HuH-7.5 (cell line): ENCODE results near the gene NDUFS6.

Source experiments
- DNase-seq: peaks from one replicate; pipeline ENCODE4 v3.0.0; 2011; ENCODE audit warnings: low spot score

NDUFS6 gene

DNA sequence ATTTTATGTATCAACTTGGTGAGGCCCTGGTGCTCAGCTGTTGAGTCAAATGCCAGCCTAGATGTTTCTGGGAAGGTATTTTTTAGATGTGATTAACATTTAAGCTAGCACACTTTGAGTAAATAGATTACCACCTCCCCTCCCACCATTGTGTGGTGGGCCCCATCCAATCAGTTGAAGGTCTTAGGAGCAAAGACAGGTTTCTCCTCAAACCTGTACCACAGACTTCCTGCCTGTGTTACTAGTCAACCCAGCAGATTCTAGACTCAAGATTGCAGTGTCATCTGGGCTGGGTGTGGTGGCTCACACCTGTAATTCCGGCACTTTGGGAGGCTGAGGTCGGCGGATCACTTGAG is 35.3 kb upstream of the NDUFS6 start:
- no peak for DNase-seq

DNA sequence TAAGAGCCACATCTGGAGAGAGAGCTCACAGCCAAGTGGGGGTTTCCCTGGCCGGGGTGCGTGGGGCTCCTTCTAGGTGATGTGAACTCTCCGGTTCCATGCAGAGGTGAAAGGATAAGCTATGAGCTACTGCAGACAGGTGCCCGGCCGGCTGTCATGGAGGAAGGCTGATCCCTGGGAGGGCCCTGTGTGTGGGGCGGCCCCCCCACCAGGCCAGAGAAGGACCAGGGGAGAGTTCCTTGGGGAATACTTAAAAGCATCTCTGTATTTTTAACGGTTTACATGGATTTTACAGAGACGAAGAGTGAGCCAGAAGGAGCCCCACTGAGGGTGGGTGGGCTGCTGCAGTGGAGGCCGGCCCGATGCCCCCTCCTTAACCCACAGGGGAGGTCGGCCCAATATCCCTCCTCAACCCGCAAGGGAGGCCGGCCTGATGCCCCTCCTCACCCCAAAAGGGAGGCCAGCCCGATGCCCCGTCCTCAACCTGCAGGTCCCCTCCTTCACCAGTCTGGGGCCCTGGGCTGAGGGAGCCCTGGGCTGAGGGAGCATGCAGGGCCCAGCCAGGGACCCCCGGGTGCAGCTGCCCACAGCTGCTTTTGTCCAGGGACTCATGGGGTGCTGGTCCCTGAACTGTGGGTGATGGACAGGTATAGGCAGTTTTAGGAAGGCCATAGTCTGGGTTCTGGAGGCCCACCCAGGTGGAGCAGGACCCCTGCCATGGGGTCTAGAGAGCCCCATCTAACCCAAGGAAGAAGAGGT is 33.5 kb upstream of the NDUFS6 start:
- DNase-seq: no peak

DNA sequence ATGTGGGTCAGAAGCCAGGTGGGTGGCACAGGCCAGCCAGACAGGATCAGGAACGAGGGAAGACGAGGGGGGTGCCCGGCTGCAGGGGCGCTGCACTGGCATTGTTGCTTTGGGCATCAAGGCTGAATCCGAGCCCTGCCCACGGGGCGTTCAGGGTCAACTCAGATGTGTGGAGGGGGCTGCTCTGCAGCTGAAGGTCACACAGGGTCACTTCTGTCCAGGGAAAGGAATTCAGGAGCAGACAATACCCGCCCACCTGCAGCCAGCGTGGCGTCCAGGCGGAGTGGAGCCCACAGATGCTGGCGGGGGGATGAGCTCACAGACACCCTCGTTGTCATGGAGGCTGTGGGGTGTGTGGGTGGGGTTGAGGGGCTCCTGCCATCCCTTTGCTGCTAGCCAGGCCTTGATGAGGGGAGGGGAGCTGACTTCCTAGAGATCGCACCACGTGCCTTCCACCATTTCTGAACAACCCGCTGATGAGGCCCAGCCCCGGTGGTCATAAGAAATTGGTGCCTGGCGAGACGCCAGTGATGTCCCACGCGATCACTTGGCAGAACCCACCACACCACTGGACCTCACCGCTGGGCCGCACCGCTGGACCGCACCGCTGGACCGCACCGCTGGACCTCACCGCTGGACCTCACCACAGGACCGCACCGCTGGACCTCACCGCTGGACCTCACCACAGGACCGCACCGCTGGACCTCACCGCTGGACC is 32.8 kb upstream of the NDUFS6 start:
- DNase-seq: no peak

DNA sequence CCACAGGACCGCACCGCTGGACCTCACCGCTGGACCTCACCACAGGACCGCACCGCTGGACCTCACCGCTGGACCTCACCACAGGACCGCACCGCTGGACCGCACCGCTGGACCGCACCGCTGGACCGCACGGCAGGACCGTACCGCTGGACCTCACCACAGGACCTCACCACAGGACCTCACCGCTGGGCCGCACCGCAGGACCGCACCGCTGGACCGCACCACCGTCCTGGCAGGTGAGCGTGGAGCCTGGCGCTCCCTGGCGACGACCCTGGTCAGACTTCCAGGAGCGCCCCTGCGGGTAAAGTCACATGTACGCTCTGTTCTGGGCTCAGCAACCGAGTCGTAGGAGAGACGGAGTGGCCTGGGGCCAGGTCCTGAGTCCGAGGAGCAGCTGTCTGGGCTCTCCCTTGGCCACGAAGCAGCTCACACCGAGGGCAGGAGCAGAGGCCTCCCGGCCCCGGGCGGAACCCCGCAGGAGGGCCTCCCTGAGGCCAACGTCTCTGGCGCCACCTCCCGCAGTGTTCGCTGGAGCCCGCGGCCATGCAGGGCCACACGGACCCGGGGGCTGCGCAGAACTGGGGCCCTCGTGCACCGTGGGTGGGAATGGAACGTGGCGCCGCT is 32.1 kb upstream of the NDUFS6 start:
- no peak for DNase-seq

DNA sequence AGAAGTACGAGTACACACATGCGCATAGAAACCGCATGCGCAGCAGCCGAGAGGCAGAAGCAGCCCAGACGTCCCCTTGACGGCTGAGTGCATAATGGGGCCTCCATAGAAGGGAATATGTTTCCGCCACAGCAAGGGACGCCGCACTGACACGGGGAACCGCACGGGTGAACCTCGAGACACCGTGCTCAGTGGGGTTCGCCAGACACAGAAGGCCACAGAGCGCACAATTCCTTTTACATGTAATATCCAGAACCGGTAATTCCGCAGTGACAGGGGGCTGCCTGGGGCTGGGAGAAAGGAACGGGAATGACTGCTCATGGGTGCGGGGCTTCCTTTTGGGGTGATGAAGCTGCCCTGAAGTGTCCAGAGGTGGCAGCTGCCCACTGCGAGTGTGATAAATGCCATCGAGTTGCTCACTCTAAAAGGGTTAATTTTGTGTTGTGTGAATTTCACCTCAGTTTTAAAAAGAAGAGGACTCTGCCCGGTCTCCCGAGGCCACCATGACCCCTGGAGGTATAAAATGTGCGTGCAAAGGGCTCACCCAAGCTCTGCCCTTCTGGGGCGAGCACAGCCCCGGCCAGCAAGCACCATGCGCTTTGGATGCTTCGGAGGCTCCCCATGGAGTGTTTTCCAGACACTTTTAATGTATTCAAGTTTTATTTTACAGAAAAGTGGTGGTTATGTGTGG is 31.3 kb upstream of the NDUFS6 start:
- DNase-seq: no peak

DNA sequence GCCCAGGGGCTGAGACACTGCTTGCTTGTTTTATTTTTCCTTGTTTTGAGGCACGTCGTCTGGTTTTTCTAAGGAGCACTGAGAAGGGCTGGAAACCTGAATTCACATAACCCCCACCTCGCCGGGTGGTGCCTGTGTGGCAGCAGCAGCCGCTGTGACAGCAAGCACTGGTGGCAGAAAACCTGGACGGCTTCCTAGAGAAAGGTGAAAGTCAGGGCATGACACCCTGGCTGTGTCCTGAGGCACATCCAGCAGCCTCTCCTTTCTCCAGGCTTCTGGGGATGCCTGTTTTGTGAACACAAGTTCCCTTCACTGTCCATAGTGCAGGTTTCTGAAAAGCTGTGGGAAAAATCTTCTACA is 30.8 kb upstream of the NDUFS6 start:
- DNase-seq: no peak

DNA sequence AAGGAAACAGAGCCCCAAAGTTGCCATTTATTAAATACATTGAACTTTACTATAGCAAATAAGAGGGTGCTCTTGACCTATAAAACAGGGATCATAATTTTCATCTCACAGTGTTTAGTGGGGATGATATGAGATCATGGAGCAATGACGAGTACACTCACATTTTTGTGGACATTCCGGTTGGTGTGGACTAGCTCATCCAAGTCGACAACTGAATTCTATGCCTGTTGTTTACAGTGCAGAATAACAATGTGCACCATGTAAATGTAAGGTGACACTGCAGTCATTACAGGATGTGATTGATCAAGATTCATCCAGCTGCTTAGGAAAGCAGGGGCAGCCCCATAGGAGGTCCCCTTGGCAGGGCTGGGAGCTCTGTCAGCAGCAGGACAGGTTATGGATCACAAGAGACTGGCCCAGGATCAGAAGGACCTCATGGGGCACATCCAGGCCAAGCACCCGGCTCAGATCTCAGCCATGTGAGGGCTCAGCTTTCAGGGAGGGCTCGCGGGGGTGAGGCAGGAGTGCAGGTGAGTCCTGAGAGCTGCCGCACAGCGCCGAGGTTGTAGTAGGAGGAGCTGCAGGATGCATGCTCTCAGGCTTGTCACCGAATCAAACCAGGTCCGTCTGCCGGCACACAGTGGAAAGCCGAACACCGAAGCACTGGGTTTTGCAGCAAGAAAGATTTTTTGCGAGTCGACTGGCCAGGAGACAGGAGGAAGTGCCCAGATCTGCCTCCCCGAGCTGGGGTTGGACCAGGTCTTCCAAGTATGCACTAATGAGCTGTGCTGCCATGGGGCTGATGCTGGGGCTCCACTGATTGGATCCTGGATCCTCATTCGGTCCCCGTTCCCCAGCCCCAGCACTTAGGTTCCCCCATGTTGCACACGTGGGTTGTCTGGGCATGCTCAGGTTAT is 29.8 kb upstream of the NDUFS6 start:
- DNase-seq: no peak

DNA sequence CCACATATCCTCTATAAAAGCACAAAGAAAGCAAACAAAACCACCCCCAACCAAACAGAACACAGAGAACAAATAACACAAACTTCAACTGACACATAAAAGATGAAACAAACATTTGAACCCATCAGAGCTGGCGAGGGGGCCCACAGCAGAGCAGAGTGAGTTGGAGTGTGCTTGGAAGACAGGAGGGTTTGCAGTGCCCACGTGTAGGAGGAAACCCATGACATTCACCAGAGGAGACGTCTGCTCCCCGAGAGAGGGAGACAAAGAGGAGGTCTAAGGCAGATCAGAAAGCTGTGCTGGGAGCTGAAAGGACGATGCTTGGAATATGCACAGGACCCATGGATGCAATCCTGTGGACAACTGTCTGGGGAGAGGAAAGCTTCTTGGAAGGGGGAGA is 28.6 kb upstream of the NDUFS6 start:
- DNase-seq: peak; percentile 47

DNA sequence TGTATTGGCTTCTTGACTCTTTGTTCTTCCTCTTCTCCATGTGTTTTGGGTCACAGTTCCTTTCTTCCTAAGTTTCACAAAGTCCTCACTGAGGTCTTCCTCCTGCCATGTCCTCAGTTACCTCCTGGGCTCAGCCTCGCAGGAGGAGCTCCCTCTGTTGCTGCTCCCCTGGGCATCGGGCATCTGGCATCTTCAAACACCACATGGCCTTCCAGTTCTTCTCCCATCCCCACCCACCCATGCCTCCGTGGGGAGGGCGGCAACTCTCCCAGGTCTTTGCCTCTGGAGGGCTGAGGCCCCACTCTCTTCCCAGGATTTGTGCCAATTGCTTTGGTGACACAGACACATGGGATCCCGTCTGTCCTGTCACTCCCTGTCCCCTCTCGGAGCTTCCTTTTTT is 24.4 kb upstream of the NDUFS6 start:
- no peak for DNase-seq

DNA sequence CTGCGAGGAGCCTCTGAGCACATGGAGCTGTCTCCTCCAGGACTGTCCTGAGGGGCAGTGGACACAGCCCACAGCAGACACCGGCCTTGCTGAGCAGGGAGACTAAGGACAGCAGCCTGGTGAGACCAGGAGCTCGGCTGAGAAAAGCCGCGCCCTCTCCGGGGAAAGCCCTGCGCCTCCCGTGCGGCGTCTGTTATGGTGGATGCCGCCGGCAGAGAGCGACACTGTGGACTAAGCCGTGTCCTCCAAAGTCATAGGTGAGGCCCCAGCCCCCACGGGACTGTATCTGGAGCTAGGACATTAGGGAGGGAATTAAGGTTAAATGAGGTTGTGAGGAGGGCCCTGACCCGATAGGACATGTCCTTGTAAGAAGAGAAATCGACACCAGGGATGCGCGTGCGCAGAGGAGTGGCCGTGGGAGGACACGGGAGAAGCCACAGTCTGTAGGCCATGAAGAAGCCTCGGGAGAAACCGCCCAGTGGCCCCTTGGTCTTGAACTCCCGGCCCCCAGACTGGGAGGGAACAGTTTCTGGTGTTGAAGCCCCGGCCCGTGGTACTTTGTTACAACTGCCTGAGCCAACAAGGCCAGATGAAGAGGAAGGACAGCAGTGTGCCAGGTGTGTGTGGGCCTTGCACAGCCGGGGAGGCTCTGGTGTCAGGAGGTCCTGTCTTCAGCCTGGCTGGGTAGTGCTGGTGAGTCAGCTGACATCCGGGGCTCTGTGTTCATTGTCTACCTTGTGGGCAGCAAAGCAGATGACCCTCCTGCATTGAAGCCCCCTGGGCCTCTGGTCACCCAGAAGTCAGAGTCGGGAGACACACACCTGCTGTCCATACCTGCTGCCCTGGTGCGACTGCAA is 23.7 kb upstream of the NDUFS6 start:
- no peak for DNase-seq

DNA sequence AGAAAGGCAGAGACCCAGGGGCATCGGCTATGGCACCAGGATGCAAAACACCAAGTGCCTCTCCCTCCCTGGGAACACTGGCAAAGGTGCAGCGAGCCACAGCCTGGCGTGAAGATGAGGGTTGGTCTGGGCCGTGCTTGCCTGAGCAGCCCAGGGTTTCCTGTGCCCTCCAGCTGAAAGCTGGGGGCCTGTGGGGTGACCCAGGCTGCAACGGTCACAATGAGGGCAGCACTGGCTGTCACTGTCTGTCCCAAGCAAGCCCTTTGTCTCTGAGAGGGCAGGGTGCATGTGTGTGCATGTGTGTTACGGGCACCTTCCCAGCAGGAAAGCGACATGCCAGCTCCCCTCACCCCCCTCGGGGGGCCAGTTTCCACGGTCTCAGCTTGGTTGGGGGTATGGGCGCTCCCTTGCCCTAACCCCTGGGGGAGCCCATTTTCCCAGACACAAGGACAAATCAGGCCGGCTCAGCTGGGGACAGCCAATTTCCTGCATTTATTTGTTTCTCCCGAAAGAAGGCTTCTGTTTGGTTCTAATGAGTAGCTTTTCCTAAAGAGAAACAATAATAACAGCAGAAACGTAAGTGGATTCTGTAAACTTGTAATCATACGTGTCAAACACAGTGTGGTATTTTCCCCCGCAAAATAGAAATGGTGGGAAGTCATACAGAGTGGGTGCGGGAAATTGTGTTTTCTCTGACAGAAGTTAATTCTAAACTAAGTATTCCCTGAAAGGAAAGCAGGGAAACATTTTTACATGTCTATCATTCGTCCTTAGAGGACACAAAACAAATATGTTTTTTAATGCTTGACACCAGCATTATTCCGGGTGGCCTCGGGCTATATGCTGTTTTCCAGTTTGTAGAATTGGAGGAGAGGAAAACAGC is 22.8 kb upstream of the NDUFS6 start:
- DNase-seq: no peak

DNA sequence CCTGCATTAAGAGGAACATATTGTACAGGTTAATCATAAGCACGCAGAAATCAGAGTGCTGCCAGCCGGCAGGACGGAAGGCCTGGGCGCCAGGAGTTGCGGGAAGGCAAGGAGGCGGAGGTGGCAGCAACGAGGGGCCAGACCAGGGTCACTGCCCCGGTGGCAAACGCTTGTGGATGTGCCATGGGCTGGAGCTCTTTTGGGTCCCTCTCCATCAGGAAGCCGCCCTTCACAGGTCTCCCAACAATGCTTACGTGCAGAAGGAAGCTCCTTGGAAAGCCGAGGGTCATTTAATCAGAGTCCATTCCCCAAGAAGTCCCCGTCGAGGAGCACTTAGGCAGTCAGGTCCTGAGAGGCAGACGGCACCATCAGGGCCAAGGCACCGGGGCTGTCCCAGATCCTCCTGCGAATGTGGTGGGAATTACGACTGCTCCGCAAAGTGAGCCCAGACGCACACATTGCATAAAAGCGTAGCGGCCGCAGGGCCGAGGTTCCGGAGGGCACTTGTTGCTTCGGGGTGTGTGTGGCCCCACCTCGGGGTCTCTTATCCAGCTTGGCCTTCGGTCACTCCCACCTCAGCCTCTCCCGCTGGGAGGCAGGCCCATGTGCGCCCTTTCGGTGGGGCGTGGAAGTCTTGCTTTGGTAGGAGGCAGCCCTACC is 22.1 kb upstream of the NDUFS6 start:
- DNase-seq: no peak

DNA sequence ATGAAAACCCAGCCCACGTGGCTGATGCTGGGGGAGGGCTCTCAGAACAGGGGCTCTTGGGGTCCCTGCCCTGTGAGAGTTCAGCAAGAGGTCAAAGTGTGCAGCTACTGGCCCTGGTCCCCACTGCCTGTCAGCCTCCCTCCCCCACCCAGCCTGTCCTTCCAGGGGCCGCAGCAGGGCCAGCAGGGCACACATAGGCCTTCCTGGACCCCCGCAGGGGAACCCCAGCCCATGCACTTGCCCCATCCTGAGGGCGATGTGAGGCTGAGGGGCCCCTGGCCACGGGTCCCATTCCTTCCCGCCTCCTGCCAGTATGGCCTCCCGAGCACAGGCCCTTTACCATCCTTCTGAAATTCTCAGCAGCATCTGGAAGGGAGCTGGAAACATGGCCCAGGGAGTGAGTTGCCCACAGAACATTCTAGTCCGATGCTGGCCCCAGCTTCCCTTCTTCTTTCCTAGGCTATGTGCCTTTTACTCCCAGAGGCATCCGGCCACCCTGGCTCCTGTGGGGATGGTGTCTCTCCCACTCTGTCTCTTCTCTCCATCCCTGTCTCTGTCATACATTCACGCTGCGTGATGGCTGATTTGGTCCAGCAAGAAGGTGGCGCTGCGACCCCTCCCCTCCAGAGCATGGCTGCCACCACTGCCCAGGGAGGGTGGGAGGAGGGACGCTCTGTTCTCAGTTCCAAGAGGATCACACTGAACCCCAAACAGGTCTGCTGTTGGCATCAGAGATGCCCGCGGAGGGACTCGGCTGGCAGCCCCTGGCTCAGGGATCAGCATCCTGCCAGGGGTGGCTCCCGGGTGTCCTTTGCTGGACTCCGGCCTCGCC is 21.2 kb upstream of the NDUFS6 start:
- no peak for DNase-seq

DNA sequence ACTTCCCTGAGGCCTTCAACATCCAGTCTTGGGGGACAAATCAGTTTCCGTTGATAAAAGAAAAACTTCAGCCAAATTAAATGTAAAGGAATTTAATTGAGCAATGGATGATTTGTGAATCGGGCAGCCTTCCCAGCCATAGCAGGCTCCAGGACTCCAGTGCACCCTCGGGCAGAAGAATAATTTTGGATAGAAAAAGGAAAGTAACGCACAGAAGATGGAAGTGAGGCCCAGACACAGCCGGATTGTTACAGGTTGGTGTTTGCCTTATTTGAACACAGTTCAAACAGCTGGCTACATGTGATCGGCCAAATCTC is 20.6 kb upstream of the NDUFS6 start:
- DNase-seq: no peak

DNA sequence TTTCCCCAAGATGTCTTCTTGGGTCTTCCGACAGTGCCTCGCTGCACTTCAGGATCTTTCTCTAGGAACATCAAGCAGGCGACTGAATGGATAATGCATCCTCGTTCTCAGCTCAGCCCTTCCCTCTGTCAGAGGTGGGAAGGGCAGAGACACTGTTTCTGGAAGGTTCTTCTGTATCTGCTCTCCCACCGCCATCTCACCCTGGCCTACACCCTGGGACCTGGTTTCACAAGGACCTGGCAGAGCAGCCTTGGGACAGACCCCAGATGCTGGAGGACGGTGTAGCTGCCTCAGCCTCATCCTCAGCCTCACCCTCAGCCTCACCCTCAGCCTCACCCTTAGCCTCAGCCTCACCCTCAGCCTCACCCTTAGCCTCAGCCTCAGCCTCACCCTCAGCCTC is 20.1 kb upstream of the NDUFS6 start:
- DNase-seq: no peak

DNA sequence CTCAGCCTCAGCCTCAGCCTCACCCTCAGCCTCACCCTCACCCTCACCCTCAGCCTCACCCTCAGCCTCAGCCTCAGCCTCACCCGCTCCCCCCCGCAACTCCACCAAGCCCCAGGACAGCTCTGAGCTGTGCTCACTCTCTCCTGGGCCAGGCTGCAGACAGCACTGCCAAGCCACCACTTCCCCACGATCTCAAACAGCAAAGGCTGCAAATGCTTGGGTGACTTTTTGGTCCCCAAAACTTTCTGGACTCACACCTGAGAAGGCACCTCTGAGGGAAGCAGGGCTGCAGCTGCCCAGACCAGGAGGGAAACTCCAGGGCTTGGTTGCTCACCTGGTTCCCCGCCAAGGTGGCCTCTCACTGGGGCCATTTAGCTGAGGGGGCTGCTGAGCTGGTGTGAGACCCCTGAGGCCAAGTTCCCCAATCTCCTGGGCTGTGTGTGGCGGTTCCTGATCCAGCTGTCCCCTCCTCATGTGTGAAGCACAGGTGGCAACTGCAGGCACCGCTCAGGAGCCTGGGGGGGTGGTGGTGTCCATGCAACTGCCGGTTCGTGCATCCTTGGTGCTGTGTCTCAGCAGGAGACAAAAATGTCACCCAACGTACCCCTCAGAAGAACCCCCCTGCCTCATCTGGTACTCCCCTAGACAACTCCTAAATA is 19.4 kb upstream of the NDUFS6 start:
- DNase-seq: no peak

DNA sequence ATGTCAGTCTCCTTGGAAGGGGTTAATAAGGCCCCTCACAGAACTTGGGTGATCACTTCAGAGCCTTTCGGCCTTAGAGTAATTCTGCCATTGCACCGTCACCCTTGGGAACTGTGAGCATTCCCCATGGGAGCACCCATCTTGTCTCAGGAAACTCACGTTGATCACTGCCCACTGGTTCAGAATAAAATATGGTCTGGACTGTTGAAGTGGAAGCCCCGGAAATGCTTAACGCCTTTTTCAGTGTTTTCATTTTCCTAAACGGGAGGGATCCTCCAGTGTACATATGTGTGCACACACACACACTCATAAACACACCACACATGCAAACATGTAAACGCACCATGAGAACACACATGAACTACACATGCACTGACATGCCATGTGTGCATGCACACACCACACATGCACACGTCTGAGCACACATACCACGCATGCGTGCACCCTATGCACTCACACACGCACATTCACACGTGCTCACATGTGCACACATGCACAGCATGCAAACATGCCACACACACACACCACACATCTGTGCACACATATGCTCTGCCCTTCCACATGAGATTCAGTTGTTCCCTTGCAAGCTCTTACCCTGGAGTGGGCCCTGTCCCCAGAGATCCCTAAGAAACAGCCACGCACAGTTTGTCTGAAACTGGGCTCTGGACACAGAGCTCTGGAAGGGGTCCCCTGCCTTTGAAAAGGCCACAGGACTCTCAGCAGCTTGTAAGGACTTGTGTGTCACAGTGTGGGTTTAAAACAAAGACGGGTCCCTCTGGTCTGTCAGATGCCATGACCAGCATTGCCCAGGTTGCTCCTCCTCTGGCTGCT is 18.6 kb upstream of the NDUFS6 start:
- no peak for DNase-seq
